Measurements from ENCODE around the gene PSMD7.

DNA sequence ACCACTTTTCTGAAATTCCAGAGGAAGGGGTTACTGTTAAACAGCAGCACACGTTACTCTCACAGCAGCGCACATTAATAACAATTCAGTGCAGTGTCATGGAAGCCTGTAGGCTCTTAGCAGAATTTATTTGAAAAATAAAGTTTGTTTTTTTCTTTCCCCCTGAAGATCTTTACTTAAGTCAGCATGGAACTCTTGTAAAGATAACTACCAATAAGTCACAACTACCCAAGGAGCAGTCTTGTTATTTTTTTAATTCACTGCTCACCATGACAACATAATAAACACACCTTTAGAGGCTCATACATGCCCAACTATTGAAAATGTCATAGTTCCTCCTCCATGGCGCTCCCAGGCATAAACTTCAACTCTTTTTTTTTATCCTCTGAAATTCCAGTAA, 31.8 kb upstream of the PSMD7 start:
- TF ChIP-seq, protein P1, sequence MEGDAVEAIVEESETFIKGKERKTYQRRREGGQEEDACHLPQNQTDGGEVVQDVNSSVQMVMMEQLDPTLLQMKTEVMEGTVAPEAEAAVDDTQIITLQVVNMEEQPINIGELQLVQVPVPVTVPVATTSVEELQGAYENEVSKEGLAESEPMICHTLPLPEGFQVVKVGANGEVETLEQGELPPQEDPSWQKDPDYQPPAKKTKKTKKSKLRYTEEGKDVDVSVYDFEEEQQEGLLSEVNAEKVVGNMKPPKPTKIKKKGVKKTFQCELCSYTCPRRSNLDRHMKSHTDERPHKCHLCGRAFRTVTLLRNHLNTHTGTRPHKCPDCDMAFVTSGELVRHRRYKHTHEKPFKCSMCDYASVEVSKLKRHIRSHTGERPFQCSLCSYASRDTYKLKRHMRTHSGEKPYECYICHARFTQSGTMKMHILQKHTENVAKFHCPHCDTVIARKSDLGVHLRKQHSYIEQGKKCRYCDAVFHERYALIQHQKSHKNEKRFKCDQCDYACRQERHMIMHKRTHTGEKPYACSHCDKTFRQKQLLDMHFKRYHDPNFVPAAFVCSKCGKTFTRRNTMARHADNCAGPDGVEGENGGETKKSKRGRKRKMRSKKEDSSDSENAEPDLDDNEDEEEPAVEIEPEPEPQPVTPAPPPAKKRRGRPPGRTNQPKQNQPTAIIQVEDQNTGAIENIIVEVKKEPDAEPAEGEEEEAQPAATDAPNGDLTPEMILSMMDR (IDR thresholded peaks at IDR 0.05): no peak
- TF ChIP-seq POLR2A (IDR thresholded peaks at IDR 0.05): no peak
